Transverse colon (tissue), 4 donors: ENCODE results near the gene SP1. TPM values are rescaled to one million over a fixed set of nuclear protein-coding genes. Genes with fewer than 3 reads are reported as not detected.
"Not testable (repeated sequence)": the region's sequence is repeated elsewhere in the genome, so short reads cannot be mapped to it uniquely, and the experiment has no call there.

Experiments used
- DNase-seq: peaks from one replicate; pipeline ENCODE4 v3.0.0-alpha.2; 2019
- H3K27ac ChIP-seq, 4 donors: fragments of 200-600 bp; sonication (generic); 2 replicates each; pipeline ENCODE4 v1.5.1; 2016 to 2018; ENCODE audit warnings: inconsistent platforms in 4 of 4
- H3K27me3 ChIP-seq: fragments of 200-600 bp; sonication (generic); 2 replicates; pipeline ENCODE4 v1.5.1; 2017; ENCODE audit warnings: inconsistent platforms
- H3K36me3 ChIP-seq, 4 donors: fragments of 200-600 bp; sonication (generic); 2 replicates each; pipeline ENCODE4 v1.5.1; 2017 to 2019; ENCODE audit warnings: inconsistent platforms in 4 of 4
- H3K4me1 ChIP-seq, 4 donors: fragments of 200-600 bp; sonication (generic); 2 replicates each; pipeline ENCODE4 v1.5.1; 2017 to 2020; ENCODE audit warnings: inconsistent platforms in 4 of 4
- H3K4me3 ChIP-seq, 4 donors: fragments of 200-600 bp; sonication (generic); 1 replicate in 1 of 4; 2 replicates in 3 of 4; pipeline versions ENCODE4 v1.5.1 to v1.6.1; 2017 to 2019; ENCODE audit warnings: inconsistent platforms in 4 of 4
- H3K9me3 ChIP-seq, 2 donors: fragments of 200-600 bp; sonication (generic); 2 replicates each; pipeline ENCODE4 v1.5.1; 2017 to 2019; ENCODE audit warnings: inconsistent platforms in 2 of 2
- EP300 ChIP-seq: sonication (generic); formaldehyde crosslinking; IDR thresholded peaks from one replicate; pipeline ENCODE4 v1.6.1; 2017; ENCODE audit warnings: antibody characterized with exemption, low read depth
- POLR2A ChIP-seq: fragments of 450-650 bp; IDR thresholded peaks from one replicate; pipeline ENCODE4 v1.6.1; 2016; ENCODE audit warnings: antibody characterized with exemption, mild to moderate bottlenecking, moderate library complexity
- POLR2AphosphoS5 ChIP-seq, 3 donors: sonication (generic); formaldehyde crosslinking; IDR thresholded peaks; one replicate each; pipeline ENCODE4 v1.6.1; 2016; ENCODE audit warnings: antibody characterized with exemption in 3 of 3
- WGBS, 2 donors: methylation state at CpG; one replicate each; pipeline ENCODE4 v1.1.5; 2018; ENCODE audit warnings: low coverage in 1 of 2; 5-methylcytosine and 5-hydroxymethylcytosine counted together
- in situ Hi-C, 4 donors: fragments of 200-750 bp; cut with MboI; loops; one replicate each; pipeline versions ENCODE4 v1.15.0 to v1.15.1; 2017; ENCODE audit warnings: low sequenced_read_pairs in 3 of 4, low pct_ligation_motif_present in 1 of 4, low pct_unique_long_range_greater_than_20kb in 1 of 4
- intact Hi-C: fragments of 100-400 bp; cut with DNase I; formaldehyde crosslinking; loops from one replicate; pipeline ENCODE4 v1.15.1; 2023; ENCODE audit warnings: low total_unique reads
- total RNA-seq, 4 donors: library from RNA; depleted of rRNA; stranded (reverse); fragments of >200 nt; gene quantifications; one replicate each; pipeline ENCODE4 v1.1.0, GENCODE V29; 2016
- TF ChIP-seq, protein P1 (sequence below), 5 experiments: fragments of 200-600 bp in 3 of 5; fragments of 450-650 bp in 2 of 5; sonication (generic) in 3 of 5; IDR thresholded peaks; 1 replicate in 2 of 5; 2 replicates in 3 of 5; pipeline ENCODE4 v1.5.1; 2016 to 2017; ENCODE audit warnings: antibody characterized with exemption in 5 of 5, inconsistent platforms in 3 of 5, mild to moderate bottlenecking in 2 of 5, moderate library complexity in 1 of 5

The SP1 gene
- 10 to 100 TPM; 32.6 to 80.1 (median 67.1) TPM for total RNA-seq

DNA sequence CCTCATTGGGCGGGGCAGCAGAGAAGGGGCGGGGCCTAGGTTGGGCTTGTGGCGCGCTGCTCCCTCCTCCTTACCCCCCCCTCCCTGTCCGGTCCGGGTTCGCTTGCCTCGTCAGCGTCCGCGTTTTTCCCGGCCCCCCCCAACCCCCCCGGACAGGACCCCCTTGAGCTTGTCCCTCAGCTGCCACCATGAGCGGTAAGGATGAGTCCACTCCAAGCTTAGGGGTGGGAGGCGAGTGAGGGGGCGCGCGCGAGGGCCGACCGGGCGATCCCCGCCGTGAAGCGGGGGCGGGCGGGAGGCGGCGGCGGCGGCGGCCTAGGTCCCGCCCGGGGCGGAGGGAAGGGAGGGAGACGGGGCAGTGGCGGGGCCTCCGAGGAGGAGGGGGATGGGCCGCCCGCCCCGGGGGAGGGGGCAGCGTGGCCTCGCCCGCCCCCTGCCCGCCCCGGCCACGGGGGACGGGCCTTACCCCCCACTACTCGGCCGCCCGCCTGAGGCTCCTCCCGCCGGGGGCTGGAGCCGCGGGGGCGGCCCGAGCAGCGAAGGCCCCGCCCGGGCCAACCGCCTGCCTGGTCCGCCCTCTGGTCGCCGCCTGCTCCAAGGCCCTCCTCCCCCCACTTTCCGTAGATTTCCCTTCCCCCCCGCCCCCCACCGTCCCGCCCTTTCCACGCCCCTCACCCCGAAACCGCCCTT, at the start of gene SP1:
Gene SP1, plus strand, starts transcription at position 73 of the 690 bp plus-strand sequence. Its CDS starts 116 bp downstream, at position 189.
- Histone ChIP-seq H3K4me3 (peak within 1 kb of the TSS; percentile 57 to 88 (median 74)), H3K27me3 (no peaks in the 10 kb centered on the region), H3K36me3 (peaks cover 0 to 28% (median 4%) of the 10 kb centered on the region in 4 donors), H3K27ac (peak within 1 kb of the TSS; percentile 96 to 100 (median 98)), H3K9me3 (no peaks in the 10 kb centered on the region), H3K4me1 (peaks cover 35 to 54% (median 50%) of the 10 kb centered on the region in 4 donors)
- 1 to 2% methylated on average over 11 to 32 of the region's 71 CpGs for WGBS, 2 donors
- peak; percentile 94 for DNase-seq
- intact Hi-C loops = no loop called here
- TF ChIP-seq POLR2AphosphoS5 (IDR thresholded peaks at IDR 0.05) (peak in 2 of 3 donors; percentile 8 to 35), POLR2A (peak; percentile 15)
- TF ChIP-seq, protein P1, sequence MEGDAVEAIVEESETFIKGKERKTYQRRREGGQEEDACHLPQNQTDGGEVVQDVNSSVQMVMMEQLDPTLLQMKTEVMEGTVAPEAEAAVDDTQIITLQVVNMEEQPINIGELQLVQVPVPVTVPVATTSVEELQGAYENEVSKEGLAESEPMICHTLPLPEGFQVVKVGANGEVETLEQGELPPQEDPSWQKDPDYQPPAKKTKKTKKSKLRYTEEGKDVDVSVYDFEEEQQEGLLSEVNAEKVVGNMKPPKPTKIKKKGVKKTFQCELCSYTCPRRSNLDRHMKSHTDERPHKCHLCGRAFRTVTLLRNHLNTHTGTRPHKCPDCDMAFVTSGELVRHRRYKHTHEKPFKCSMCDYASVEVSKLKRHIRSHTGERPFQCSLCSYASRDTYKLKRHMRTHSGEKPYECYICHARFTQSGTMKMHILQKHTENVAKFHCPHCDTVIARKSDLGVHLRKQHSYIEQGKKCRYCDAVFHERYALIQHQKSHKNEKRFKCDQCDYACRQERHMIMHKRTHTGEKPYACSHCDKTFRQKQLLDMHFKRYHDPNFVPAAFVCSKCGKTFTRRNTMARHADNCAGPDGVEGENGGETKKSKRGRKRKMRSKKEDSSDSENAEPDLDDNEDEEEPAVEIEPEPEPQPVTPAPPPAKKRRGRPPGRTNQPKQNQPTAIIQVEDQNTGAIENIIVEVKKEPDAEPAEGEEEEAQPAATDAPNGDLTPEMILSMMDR (IDR thresholded peaks at IDR 0.05) = no peak
- in situ Hi-C loops = no loop called here

DNA sequence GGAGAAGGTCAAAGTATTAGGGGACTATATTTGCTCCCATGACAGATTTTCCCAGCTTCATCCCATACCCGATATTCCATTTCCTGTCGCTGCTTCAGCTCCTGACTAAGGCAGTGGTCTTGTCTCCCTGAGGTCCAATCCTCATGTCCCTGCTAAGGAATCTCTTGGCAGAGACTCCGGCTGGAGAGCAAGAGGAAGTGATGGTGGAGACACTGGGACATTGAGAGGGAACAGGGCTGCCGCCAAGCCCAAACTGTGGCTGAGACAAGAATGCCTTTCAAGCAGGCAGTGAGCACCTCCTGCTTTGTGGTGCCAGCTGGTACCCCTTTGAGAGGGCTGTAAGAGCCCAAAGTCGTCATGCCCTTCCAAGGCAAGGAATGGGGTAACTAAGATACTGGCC, 49.3 kb upstream of the SP1 start:
- H3K4me1 ChIP-seq = peaks cover 0 to 7% (median 3%) of the 10 kb centered on the region in 4 donors
- H3K4me3 ChIP-seq = no peak overlapping the region
- intact Hi-C loops (no loop called here), in situ Hi-C loops (no loop called here)
- no peak overlapping the region for H3K27ac ChIP-seq
- 85% methylated on average over 5 of the region's 5 CpGs; no CpG with 5 or more reads in 1 of the 2 donors for WGBS, 2 donors
- no peak for DNase-seq
- H3K36me3 ChIP-seq = no peaks in the 10 kb centered on the region
- H3K9me3 ChIP-seq = no peaks in the 10 kb centered on the region
- H3K27me3 ChIP-seq = peaks cover 53% of the 10 kb centered on the region
- TF ChIP-seq, protein P1 (IDR thresholded peaks at IDR 0.05) = no peak
- no peak for TF ChIP-seq EP300
- TF ChIP-seq POLR2A = no peak
- TF ChIP-seq POLR2AphosphoS5 (IDR thresholded peaks at IDR 0.05) = no peak

DNA sequence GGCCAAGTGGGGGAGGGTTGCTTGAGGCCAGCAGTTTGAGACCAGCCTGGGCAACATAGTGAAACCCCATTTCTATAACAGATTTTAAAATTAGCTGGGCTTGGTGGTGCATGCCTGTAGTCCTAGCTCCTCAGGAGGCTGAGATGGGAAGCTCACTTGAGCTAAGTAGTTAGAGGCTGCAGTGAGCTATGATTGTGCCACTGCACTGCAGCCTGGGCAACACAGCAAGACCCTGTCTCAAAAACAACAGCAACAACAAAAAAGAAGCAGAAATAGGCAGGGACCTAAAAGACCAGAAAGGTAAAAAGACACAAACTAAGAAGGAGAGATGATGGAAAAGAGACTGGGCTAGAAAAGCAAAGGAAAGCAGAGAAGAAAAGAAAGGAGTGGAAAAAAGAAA, 47.6 kb upstream of the SP1 start:
- peaks cover 55% of the 10 kb centered on the region for H3K27me3 ChIP-seq
- H3K4me3 ChIP-seq, intact Hi-C loops, H3K4me1 ChIP-seq, DNase-seq, H3K27ac ChIP-seq, in situ Hi-C loops, H3K36me3 ChIP-seq, H3K9me3 ChIP-seq: not testable (repeated sequence)

DNA sequence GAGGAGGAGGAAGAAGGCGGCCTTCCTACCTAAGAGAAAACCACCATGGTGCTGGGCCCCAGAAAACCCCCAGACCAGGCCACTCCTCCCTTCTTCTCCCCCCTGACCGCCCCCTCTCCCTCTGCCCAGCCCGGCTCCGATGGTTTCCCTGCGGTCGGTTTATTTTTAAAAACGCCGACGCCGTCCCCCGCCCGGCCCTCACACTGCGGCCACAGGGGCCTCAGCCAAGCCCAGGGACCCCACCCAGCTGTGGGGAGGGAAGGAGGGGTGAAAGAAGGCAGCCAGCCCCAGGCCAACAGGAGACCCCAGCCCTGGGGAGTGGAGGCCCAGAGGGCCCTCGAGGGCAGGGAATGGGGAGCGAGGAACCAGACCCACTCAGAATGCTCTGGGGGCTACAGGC, 47.2 kb upstream of the SP1 start:
- WGBS, 2 donors = 79% methylated on average over 15 of the region's 15 CpGs; no CpG with 5 or more reads in 1 of the 2 donors
- in situ Hi-C loops = no loop called here
- intact Hi-C loops = no loop called here
- Histone ChIP-seq H3K4me1 (no peaks in the 10 kb centered on the region), H3K27ac (no peak overlapping the region), H3K27me3 (peaks cover 55% of the 10 kb centered on the region), H3K4me3 (no peak overlapping the region), H3K9me3 (no peaks in the 10 kb centered on the region), H3K36me3 (no peaks in the 10 kb centered on the region)
- no peak for DNase-seq
- TF ChIP-seq POLR2AphosphoS5 (IDR thresholded peaks at IDR 0.05) = no peak
- no peak for TF ChIP-seq EP300
- TF ChIP-seq POLR2A = no peak
- TF ChIP-seq, protein P1 (IDR thresholded peaks at IDR 0.05) = no peak

DNA sequence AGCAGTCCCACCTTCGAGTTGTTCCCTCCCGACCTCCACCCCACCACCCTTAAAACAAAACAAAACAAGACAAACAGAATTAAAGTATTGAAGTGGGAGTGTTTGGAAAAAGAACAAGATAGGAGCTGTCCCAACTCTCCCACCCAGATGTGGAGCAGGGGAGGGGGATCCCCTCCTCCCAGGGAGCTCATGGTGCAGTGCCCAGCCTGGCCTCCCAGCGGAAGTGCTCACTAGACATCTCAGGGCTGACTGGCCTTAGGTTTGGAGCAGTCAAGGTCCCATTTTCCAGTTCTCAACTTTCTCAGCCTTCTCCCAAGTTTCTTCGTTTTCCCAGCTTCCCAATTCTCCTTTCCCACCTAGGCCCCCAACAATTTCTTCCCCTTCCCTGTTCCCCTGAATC, 46.7 kb upstream of the SP1 start:
- 80 to 100% methylated on average over 1 to 4 of the region's 4 CpGs for WGBS, 2 donors
- TF ChIP-seq POLR2AphosphoS5 (IDR thresholded peaks at IDR 0.05) (no peak), POLR2A (no peak), EP300 (no peak)
- TF ChIP-seq, protein P1 (IDR thresholded peaks at IDR 0.05) = no peak
- peaks cover 57% of the 10 kb centered on the region for H3K27me3 ChIP-seq
- no peak overlapping the region for H3K27ac ChIP-seq
- H3K4me1 ChIP-seq = no peaks in the 10 kb centered on the region
- no peaks in the 10 kb centered on the region for H3K36me3 ChIP-seq
- intact Hi-C loops = no loop called here
- in situ Hi-C loops = no loop called here
- no peak overlapping the region for H3K4me3 ChIP-seq
- DNase-seq = no peak
- no peaks in the 10 kb centered on the region for H3K9me3 ChIP-seq
